Hematopoietic multipotent progenitor cell treated with erythropoietin and hydrocortisone succinate and interleukin-3 and kit ligand, for 15 days (in vitro differentiated cells): ENCODE measurements around the gene SLC26A1.

Experiments
- DNase-seq: peaks from one replicate; pipeline ENCODE4 v3.0.0-alpha.2; 2015; ENCODE audit warnings: low spot score

The SLC26A1 gene

DNA sequence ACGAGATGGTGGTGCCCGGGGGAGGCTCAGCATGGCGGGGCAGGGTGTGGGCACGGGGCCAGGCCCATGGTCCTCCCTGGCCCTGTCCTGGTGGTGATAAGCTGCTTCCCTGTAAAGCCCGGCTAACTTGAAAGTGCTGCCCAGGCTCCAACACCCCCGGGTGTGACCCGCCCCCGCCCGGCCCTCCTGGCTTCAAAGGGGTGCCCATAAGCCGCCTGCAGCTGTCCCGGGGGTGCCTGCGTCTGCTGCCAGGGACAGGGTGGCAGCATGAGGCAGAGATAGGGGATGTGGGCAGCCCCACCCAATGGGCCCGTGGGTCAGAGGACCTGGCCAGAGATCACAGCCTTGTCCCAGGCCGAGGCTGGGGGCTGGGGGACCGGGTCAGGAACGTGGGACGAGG lies 36.3 kb upstream of the SLC26A1 start:
- DNase-seq: peak; percentile 86

DNA sequence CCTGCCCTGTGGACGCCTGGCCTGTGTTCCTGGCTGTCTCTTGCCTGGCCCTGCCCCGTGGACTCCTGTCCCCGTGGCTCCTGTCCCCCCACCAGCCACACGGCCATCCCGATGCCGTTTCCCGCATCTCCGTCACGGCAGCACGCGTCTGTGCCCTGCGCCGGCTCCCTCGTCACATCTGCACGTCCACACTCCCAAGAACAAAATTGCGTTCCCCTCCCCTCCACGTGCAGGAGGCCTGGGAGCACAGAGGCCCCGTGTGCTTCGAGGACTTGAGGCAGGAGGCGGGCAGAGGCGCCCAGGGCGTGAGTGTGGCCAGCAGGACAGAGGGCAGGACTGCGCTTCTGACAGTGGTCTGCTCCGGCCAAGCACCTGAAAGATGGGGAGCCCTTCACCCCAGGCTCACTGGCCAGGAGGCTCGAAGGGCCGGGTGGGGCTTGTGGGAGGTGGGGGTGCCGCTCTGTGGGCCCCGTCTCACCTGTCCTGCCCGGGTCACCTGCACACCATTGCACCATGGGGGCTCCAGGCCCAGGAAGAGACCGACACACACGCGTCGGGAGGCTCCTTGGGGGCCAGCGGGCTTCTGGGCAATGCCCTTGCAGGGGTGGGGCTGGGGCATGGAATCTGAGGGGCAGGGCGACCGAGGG lies 35.5 kb upstream of the SLC26A1 start:
- no peak for DNase-seq

DNA sequence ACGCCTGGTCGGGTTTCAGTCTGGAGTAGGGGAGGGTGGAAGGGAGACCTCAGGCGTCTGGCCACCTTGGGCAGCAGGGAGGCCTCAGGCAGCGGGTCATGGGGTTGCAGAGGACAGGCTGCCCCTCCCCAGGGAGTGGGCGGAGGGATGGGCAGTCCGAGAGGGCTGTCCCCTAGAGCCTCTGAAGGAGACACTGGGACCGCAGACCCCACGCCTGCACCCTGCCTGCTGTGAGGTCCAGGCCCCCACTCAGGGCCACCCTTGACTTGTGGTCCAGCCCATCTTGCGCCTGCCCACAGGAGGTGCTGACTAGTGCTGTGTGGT lies 34.7 kb upstream of the SLC26A1 start:
- no peak for DNase-seq

DNA sequence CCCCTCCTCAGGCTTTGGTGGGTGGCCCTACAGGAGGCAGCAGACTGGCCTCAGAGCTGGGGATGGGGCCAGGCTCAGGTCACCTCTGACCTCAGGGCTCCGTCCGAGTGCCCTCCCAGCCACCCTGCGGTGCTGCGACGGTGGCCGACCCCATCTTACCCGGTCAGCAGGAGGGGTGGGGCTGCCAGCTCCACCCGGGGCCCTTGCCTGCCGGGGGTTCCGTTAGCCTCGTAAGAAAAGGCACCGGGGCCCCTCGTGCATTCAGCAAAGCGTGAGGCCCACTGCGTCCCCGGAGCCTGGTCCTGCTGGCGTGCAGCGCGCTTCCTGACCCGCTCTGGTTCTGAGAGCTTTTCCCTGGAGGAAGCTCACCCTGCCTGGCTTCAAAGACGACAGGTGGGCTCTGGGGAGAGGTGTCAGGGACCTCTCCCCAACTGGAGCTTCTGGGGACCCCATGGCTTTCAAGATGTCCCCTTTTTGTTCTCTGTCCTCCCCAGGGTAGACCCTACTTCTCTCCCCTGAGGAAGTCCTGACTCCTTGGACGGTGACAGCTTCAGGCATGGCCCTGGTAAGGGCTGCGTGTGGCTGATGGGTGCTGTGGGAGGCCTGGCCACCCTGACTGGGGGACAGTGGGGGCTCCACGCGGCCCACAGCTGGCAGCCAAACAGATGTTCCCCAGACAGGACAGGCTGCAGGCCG lies 34.2 kb upstream of the SLC26A1 start:
- DNase-seq: no peak

DNA sequence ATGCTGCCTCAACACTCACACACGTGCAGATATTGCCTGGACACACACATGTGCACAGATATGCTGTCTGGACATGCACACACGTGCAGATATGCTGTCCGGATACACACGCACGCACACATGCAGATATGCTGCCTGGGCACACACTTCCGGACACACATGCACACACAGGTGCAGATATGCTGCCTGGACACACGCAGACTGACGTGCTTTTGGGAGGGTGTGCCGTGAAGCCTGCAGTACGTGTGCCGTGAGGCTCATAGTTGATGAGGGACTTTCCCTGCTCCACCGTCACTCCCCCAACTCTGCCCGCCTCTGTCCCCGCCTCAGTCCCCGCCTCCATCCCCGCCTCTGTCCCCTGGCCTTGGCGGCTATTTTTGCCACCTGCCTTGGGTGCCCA lies 32.9 kb upstream of the SLC26A1 start:
- peak; percentile 48 for DNase-seq

DNA sequence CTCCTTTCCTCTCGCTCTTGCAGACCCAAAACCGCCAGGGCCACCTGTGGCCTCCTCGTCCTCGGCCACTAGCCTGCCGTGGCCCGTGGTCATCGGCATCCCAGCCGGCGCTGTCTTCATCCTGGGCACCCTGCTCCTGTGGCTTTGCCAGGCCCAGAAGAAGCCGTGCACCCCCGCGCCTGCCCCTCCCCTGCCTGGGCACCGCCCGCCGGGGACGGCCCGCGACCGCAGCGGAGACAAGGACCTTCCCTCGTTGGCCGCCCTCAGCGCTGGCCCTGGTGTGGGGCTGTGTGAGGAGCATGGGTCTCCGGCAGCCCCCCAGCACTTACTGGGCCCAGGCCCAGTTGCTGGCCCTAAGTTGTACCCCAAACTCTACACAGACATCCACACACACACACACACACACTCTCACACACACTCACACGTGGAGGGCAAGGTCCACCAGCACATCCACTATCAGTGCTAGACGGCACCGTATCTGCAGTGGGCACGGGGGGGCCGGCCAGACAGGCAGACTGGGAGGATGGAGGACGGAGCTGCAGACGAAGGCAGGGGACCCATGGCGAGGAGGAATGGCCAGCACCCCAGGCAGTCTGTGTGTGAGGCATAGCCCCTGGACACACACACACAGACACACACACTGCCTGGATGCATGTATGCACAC lies 31.8 kb upstream of the SLC26A1 start:
- DNase-seq: no peak

DNA sequence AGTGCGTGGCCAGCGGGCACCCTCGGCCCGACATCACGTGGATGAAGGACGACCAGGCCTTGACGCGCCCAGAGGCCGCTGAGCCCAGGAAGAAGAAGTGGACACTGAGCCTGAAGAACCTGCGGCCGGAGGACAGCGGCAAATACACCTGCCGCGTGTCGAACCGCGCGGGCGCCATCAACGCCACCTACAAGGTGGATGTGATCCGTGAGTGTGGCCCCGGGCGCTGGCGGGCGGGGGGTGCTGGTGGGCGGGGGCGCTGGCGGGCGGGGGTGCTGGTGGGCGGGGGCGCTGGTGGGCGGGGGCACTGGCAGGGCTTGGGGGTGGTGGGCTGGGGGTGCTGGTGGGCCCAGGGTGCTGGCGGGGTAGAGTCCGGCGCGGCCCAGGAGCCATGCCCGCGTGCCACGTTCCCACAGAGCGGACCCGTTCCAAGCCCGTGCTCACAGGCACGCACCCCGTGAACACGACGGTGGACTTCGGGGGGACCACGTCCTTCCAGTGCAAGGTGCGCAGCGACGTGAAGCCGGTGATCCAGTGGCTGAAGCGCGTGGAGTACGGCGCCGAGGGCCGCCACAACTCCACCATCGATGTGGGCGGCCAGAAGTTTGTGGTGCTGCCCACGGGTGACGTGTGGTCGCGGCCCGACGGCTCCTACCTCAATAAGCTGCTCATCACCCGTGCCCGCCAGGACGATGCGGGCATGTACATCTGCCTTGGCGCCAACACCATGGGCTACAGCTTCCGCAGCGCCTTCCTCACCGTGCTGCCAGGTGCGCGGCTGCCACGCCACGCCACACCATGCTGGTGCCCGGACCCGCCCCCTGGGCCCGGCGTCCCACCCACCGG lies 30.9 kb upstream of the SLC26A1 start:
- no peak for DNase-seq

DNA sequence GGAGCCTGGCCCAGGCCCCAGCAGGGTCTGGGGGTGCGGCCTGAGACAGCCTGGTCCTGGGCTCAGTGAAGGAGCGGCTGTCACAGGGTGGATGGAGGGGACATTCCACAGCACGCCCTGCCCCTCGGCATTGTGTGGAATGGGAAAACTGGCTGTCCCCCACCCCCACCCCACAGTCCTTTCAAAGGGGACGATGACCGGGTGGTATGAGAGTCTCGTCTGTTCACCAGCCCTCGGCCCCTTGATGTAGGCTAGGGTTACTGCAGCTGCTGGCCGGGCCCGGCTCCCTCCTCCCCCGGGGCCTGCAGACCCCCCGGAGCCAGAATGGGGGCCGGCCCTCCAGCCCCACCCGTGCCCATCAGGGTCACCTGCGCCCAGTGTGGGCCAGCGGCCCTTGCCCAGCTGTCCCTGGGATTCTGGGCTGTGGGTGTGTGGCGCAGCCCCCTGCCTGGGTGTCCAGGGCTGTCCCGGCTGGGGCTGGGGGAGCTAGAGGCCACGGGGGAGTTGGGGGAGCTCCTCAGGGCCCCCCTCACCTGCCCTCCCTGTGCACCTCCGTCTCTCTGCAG lies 30.0 kb upstream of the SLC26A1 start:
- no peak for DNase-seq

DNA sequence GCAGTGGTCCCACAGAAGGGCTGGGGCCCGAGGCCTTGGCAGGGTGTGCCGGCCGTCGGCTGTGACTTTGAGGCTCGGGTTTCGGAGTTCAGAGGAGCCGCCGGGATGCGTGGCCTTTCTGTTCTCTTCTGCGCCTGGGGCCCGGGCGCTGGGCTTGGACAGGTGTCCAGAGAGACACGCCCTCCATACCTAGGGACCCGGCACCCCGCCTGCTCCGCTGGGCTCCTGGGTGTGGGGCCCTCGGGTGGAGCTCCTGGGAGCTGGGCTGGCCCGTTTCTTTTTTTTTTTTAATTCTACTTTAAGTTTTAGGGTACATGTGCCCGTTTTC lies 29.5 kb upstream of the SLC26A1 start:
- DNase-seq: no peak

DNA sequence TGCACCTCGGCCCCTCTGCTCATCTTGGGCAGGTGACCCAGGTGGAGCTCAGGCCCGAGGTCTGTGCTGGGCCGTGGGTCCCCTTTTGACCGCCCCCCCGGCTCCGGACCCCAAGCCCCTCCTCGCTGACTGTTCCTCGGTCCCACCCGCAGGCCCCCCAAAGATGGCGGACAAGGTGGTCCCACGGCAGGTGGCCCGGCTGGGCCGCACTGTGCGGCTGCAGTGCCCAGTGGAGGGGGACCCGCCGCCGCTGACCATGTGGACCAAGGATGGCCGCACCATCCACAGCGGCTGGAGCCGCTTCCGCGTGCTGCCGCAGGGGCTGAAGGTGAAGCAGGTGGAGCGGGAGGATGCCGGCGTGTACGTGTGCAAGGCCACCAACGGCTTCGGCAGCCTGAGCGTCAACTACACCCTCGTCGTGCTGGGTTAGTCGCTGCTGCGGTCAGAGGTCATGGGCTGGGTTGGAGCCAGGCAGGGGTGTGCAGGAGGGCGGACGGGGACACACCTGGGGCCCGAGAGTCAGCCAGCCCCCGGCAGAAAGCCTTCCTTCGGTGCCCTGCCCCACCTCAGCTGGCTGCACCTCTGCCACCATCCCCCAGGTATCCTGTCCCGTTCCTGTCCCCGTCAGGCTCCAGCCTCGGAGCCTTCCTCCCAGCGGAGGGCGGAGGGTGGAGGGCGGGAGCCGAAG lies 29.0 kb upstream of the SLC26A1 start:
- no peak for DNase-seq

DNA sequence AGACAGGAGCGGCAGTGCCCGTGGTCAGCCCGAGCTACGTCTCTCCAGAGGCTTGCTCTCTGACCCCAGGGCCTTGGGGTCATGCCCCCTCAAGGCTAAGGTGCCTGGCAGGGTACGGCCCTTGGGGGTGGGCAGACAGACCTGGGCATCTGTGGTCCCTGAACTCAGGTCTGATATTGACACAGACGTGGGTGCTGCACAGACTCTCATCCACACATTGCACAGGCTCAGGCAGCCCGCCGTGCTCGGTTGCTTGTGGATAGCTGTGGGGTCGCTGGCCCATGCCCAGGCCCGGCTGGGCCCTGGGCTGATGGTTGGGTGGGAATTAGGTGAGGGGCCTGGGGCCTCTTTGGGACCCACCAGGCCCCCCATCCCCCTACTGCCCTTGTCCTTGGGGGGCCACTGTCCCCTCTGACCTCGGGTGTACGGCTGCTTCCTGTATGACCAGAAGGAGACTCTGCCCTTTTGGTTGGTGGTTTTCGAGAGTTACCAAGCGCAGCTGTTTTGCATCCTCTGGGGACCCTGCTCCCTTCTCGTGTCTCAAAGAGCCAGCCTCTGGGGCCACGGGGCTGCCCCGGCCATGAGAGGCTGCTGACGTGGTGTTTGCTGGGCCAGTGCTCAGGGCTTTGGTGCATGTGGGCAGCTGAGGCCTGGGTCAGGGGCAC lies 28.3 kb upstream of the SLC26A1 start:
- DNase-seq: no peak

DNA sequence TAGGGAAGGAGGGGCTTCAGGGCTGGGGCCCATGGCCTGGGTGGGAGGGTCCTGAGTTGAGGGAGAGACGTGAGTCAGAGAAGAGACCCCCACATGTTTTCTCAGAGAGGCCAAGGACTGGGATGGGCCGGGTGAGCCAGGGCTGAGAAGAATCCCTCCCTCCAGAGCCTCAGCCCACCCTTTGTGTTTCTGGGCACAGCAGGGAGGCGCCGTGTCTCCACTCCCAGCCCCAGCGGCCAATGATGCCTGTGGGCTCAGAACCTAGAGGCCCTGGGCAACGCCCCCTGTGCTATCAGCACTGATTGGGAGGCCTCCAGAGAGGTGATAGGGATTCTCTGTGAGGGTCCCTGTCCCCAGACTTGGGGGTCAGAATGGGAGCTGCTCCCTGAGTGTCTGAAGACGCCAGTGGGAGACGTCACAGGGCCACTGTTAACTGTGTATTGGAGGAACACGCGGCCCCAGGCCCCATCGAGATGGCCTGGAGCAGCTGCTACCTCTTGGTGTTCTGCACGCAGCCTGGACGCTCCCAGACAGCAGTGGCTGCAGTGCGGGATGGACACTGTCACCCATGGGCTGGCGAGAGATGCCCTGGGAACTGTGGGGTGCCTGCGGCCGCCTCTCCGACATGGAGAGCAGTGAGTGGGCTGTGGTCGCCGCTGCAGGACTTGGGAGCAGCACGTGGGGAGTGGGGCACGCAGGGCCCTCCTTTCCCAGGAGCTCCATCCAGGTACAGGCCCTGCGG lies 26.7 kb upstream of the SLC26A1 start:
- no peak for DNase-seq

DNA sequence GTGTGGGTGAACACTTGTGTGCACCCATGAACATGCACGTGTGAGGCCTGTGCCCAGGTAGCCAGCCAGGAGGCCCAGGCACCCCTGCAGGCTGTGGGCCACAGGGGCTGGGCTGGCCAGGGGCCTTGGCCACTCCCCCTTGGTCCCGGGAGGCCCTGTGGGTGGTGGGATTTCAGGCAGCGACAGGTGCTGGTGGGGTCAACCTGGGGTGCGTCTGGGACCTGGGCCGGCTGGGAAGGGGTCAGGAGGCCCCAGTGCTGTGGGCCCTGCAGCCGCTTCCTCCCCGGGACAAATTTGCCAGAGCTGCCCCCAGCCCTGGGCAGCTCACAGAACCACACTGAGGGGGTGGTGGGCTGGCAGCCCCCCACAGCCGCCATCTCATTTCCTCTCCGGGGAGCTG lies 26.1 kb upstream of the SLC26A1 start:
- DNase-seq: no peak

DNA sequence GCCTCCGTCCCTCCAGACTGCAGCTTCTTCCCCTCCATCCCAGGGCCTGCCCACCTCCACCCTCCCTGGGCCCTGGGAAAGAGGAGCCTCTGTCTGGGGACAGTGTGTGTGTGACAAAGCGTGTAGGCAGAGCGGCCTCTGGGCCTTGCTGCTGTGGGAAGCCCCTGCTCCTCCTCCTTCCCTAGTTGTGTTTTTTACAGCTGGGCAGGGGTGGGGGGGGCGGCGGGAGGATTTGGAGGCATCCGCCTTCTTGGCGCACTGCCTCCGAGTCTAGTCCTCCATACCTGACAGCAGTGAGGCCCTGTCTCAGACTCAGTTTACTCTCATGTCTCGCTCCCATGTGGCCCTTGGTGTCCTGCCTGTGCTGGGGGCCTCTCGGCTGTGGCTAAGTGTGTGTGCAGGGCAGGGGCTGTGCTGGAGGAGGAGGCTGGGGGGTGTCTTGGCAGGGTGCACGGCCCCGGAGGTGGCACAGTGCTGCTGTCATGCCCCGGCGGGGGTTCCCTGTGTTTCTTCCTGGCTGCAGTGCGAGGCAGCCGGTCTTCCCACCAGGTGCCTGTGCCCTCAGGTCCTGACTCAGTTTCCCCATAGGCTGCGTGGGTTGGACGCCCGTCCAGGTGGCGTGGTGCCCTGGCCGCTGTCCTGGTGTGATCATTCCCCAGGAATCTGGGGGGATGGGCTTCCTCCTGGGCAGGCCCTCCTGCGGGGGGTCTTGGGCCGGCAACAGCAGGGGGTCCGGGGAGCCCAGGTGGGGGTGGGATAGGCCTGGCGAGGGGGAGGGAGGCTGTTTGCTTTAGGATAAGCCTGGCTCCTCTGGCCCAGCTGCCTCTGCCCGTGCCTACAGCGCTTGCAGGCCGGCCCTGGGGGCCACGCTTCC lies 25.2 kb upstream of the SLC26A1 start:
- no peak for DNase-seq

DNA sequence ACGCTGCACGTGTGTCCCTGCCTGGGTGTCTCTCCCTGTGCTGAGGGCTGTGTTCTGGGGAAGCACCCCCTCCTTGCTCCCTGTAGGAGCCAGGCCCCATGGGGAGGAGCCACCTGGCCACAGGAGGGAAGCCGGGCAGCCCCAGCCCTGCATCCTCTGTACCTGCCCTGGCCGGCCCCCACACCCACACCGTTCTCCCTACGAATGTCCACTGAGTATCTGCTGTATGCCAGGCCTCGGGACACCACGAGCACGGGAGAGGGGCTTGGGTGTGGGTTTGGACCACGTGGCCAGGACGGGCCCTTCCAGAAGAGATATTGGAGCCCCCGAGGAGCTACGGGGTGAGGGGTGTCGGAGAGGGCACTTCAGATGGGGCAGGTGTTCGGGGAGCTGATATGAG lies 24.5 kb upstream of the SLC26A1 start:
- DNase-seq: no peak

DNA sequence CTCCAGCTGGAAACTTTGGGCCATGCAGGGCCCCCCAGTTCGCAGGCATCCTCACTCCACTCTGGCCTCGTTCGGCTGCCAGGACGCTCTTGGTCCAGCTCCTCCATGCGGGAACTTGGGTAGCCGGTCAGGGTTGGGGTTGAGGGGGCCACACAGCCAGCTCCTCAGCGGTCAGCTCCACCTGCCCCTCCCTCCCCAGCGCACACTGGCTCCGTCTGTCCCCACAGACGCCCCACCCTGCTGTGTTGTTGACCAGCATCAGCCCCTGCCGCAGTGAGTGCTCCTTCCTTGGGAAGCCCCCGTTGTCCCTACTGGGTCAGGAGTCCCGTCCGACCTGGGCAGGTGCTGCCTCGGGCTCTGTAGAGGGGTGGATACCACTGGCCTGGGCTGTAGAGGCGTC lies 24.0 kb upstream of the SLC26A1 start:
- no peak for DNase-seq

DNA sequence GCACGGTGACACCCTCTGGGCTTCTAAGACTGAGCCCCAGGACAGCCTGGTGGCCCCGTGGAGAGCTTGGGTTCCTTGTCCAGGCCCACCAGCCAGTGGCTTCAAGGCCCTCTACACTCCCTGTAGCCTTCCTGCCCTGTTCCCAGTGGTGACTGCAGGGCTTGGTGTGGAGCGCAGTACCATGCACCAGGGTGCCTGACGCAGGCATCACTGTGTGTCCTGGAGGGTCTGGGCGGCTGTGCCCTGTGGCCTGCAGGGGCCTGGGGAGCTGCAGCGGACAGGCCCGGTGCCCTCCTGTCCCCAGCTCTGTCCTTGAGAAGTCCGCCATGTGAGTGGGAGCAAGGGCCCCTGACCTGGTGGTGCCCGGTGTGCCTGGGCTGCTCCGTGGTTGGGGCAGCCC lies 22.5 kb upstream of the SLC26A1 start:
- no peak for DNase-seq

DNA sequence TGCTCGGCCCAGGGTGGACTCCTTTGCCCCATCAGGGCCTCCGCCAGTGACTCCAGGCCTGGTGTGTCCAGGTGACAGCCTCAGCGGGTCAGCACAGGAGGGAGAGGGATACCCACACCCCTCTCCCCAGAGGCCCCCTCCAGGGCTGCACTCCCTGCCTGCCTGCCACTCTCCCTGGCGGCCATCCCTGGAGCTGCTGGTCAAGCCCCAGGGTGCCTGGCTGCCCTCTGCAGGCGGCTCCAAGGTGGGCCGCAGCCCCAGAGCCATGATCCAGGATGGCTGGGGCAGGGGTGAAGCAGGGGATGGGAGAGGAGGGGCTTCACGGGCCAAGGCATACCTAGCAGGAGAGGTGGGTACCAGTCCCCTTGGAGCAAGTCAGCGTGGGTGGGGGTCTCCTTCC lies 22.0 kb upstream of the SLC26A1 start:
- DNase-seq: no peak

DNA sequence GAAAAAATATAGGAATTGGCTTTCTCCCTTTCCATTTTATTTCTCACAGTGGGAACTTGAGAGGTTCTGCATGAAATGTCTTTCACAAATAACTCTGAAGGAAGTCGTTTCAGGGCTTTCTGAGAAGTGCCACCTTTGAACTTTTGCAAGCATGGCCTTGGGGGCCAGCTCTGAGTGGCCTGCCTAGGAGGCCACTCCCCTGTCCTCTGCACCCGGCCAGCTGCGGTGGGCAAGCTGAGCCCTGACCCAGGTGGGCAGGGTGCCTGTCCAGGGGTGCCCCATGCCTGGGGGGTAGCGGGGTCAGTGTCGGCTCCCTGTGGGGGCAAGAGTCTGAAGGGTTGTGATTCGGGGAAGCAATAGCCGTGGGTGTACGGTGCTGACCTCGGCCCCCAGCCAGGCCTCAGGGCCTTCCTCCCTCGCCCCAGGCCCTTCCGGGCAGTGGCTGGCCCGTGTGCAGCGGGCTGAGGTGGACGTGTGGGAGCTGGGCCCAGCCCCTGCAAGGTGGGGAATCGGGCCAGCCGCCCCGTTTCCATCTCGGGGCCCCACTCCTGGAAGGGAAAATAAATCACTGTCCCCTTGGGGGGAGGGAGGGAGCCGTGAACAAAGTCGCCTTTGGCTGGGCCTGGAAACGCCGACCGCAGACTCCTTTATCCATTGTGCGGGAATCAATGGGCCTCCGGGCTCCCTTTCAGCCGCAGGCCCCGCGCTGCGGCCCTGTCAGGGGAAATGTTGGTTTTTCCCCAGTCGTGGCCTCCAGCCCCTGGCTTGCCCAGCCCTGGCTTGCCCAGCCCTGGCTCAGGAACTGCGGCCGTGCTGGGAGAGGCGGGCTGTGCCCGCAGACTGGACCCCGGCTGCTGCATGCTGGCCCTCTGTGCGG lies 21.3 kb upstream of the SLC26A1 start:
- DNase-seq: no peak
